Endothelial cell of umbilical vein (primary cell): Measurements from ENCODE around the gene CCDC171.

Experiments used
- EZH2 ChIP-seq: IDR thresholded peaks from 2 replicates; pipeline ENCODE4 v1.6.1; 2012; ENCODE audit warnings: borderline replicate concordance, low read depth, mild to moderate bottlenecking, moderate library complexity, low read length, inconsistent platforms; ENCODE audit not compliant: severe bottlenecking
- GATA2 ChIP-seq: IDR thresholded peaks from 2 replicates; pipeline ENCODE4 v1.7.0; 2011; ENCODE audit warnings: low read depth, mild to moderate bottlenecking, moderate library complexity, mixed read lengths, low read length; ENCODE audit not compliant: insufficient read length, insufficient read depth
- JUN ChIP-seq: IDR thresholded peaks from 2 replicates; pipeline ENCODE4 v1.6.1; 2011; ENCODE audit warnings: borderline replicate concordance, low read depth; ENCODE audit not compliant: insufficient read length, insufficient read depth
- MYC ChIP-seq: IDR thresholded peaks from one replicate; pipeline ENCODE4 v1.6.1; 2011; ENCODE audit warnings: mild to moderate bottlenecking, low read depth, low read length
- POLR2A ChIP-seq: IDR thresholded peaks from 2 replicates; pipeline ENCODE4 v1.6.1; 2012; ENCODE audit warnings: low read depth, mild to moderate bottlenecking, control low read depth, low read length
- POLR2AphosphoS5 ChIP-seq: IDR thresholded peaks from 2 replicates; pipeline ENCODE4 v1.6.1; 2012; ENCODE audit warnings: low read depth, mild to moderate bottlenecking, control low read depth, low read length, moderate library complexity; ENCODE audit not compliant: insufficient read depth
- TF ChIP-seq, protein P1 (sequence below), 2 donors: IDR thresholded peaks; 1 replicate in 1 of 2; 2 replicates in 1 of 2; pipeline ENCODE4 v1.5.1; 2011; ENCODE audit warnings: low read length in 2 of 2, mild to moderate bottlenecking in 2 of 2, moderate library complexity in 2 of 2, control low read depth in 1 of 2, inconsistent platforms in 1 of 2, low read depth in 1 of 2; ENCODE audit not compliant: insufficient read depth in 1 of 2; ENCODE audit errors: extremely low read depth in 1 of 2
- TF ChIP-seq, protein P2 (sequence below): IDR thresholded peaks from 2 replicates; pipeline ENCODE4 v1.6.1; 2011; ENCODE audit not compliant: insufficient read depth, insufficient read length

DNA sequence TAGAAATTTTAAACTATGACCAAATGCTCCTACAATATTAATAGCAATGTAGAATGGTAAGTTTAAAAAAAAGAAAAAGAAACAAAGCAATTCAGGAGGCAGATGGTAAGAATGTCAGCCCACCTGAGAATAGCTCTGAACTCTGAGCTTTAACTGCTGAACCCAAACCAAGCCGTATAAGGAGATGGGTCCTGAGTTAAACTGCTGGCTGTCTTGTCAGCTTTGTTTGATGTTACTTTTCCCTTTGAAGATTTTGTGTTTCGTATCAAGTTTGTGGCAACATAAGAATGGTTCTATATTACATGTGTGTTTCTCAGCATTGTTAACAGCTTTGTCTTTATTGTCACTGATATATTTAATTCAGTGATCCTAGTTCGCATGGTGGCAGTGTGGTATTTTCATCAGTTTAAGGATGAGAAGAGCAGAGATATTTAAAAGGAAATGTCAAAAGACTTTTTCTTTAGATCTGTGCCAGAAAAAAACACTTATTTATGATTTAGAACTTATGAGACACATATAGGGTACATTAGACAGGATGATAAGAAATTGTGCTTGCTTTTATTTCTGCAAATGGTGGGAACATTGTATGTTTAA is 390.1 kb downstream of the CCDC171 start:
- TF ChIP-seq POLR2AphosphoS5 (no peak), EZH2 (no peak), JUN (no peak), POLR2A (no peak), MYC (no peak), GATA2 (no peak)
- TF ChIP-seq, protein P1, sequence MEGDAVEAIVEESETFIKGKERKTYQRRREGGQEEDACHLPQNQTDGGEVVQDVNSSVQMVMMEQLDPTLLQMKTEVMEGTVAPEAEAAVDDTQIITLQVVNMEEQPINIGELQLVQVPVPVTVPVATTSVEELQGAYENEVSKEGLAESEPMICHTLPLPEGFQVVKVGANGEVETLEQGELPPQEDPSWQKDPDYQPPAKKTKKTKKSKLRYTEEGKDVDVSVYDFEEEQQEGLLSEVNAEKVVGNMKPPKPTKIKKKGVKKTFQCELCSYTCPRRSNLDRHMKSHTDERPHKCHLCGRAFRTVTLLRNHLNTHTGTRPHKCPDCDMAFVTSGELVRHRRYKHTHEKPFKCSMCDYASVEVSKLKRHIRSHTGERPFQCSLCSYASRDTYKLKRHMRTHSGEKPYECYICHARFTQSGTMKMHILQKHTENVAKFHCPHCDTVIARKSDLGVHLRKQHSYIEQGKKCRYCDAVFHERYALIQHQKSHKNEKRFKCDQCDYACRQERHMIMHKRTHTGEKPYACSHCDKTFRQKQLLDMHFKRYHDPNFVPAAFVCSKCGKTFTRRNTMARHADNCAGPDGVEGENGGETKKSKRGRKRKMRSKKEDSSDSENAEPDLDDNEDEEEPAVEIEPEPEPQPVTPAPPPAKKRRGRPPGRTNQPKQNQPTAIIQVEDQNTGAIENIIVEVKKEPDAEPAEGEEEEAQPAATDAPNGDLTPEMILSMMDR (IDR thresholded peaks at IDR 0.05; ENCODE audit: extremely low read depth in 1 of 2, insufficient read depth in 1 of 2, low read depth in 1 of 2, low read length in 2 of 2), result no peak
- TF ChIP-seq, protein P2, sequence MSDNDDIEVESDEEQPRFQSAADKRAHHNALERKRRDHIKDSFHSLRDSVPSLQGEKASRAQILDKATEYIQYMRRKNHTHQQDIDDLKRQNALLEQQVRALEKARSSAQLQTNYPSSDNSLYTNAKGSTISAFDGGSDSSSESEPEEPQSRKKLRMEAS, result no peak
